Adipose tissue (tissue), 3 donors: ENCODE results near the gene TBC1D25. TPM values are rescaled to one million over a fixed set of nuclear protein-coding genes. Genes with fewer than 3 reads are reported as not detected.

Experiments used
- H3K27ac ChIP-seq: one replicate; pipeline ENCODE4 v1.5.1; 2013; ENCODE audit warnings: low read depth, low read length
- WGBS, 3 donors: extraction: QIAGEN DNeasy Blood & Tissue Kit; methylation state at CpG; one replicate each; pipeline ENCODE4 v1.1.7; 2013; 5-methylcytosine and 5-hydroxymethylcytosine counted together
- polyA plus RNA-seq, 3 donors: library from polyadenylated mRNA; stranded (reverse); fragments of 200-250 nt; gene quantifications; one replicate each; pipeline ENCODE4 v1.2.3, GENCODE V29; 2013
- donor health status: healthy with polysubstance abuse.
- donor health status: Bipolar disorder and iron deficiency.
- donor health status: healthy.

The TBC1D25 gene
- polyA plus RNA-seq: 10 to 100 TPM in 1 of 3 donors, 1 to 10 TPM in 2; 5.5 to 11.7 (median 7.6) TPM

- 0 to 32% (median 1%) methylated on average over 16 to 59 of the region's 59 CpGs for WGBS, 3 donors
- no peak within 1 kb of the TSS for H3K27ac ChIP-seq
Measured at GRCh38 chrX:48539345-48540027, at the start of gene TBC1D25. Gene TBC1D25, plus strand, starts transcription at chrX:48539714. Its CDS starts 84 bp downstream, at chrX:48539798.

- 57 to 87% (median 57%) methylated on average over 2 of the region's 2 CpGs for whole genome bisulfite sequencing, 3 donors
- no peak overlapping the region for H3K27ac ChIP-seq
Measured at GRCh38 chrX:48489892-48490291, 49.6 kb upstream of the TBC1D25 start.

GRCh38 chrX:48490661-48491060 lies 48.9 kb upstream of the TBC1D25 start:
- H3K27ac ChIP-seq: no peak overlapping the region
- WGBS, 3 donors: 77 to 95% (median 87%) methylated on average over 7 to 8 of the region's 8 CpGs

GRCh38 chrX:48491809-48492208 lies 47.7 kb upstream of the TBC1D25 start:
- no peak overlapping the region for H3K27ac ChIP-seq
- 85 to 96% (median 86%) methylated on average over 9 of the region's 9 CpGs for whole genome bisulfite sequencing, 3 donors

GRCh38 chrX:48492293-48492910 lies 47.1 kb upstream of the TBC1D25 start:
- WGBS, 3 donors: 62 to 79% (median 69%) methylated on average over 7 of the region's 7 CpGs
- no peak overlapping the region for H3K27ac ChIP-seq

- 13 to 32% (median 29%) methylated on average over 10 of the region's 10 CpGs for WGBS, 3 donors
Measured at GRCh38 chrX:48493890-48494364, 45.6 kb upstream of the TBC1D25 start.

GRCh38 chrX:48496660-48497059 lies 42.9 kb upstream of the TBC1D25 start:
- 66 to 82% (median 75%) methylated on average over 3 to 4 of the region's 4 CpGs for WGBS, 3 donors
- no peak overlapping the region for H3K27ac ChIP-seq

More at GRCh38 chrX:48493890-48494364, 45.6 kb upstream of the TBC1D25 start:
- no peak overlapping the region for H3K27ac ChIP-seq

- H3K27ac ChIP-seq: no peak overlapping the region
- 63 to 71% (median 68%) methylated on average over 5 of the region's 5 CpGs for WGBS, 3 donors
Measured at GRCh38 chrX:48497871-48498270, 41.6 kb upstream of the TBC1D25 start.

GRCh38 chrX:48498374-48498809 lies 41.1 kb upstream of the TBC1D25 start:
- H3K27ac ChIP-seq: no peak overlapping the region
- 59 to 71% (median 66%) methylated on average over 6 of the region's 6 CpGs for WGBS, 3 donors

GRCh38 chrX:48504261-48504660 lies 35.3 kb upstream of the TBC1D25 start:
- no peak overlapping the region for H3K27ac ChIP-seq
- WGBS, 3 donors: 62 to 86% (median 83%) methylated on average over 7 of the region's 7 CpGs

- H3K27ac ChIP-seq: no peak overlapping the region
- WGBS, 3 donors: 64 to 81% (median 80%) methylated on average over 5 of the region's 5 CpGs
Measured at GRCh38 chrX:48505481-48505880, 34.0 kb upstream of the TBC1D25 start.

- H3K27ac ChIP-seq: no peak overlapping the region
- WGBS, 3 donors: 75 to 93% (median 92%) methylated on average over 5 of the region's 5 CpGs
Measured at GRCh38 chrX:48507246-48507645, 32.3 kb upstream of the TBC1D25 start.

GRCh38 chrX:48508400-48509244 lies 30.9 kb upstream of the TBC1D25 start, which contains the start of gene PORCN:
Gene PORCN, plus strand, starts transcription at chrX:48508992. Its CDS starts 829 bp downstream, at chrX:48509821.
- no peak within 1 kb of the TSS for H3K27ac ChIP-seq
- 0 to 29% (median 1%) methylated on average over 25 to 59 of the region's 65 CpGs for WGBS, 3 donors

GRCh38 chrX:48509245-48509590 lies 30.3 kb upstream of the TBC1D25 start:
- 0 to 40% (median 4%) methylated on average over 4 to 16 of the region's 16 CpGs for WGBS, 3 donors

GRCh38 chrX:48509619-48510018 lies 29.9 kb upstream of the TBC1D25 start:
- H3K27ac ChIP-seq: no peak overlapping the region
- 66 to 68% (median 67%) methylated on average over 10 to 11 of the region's 11 CpGs for WGBS, 3 donors

More at GRCh38 chrX:48509245-48509590, 30.3 kb upstream of the TBC1D25 start:
- H3K27ac ChIP-seq: no peak overlapping the region

GRCh38 chrX:48511560-48511959 lies 28.0 kb upstream of the TBC1D25 start:
- 36 to 76% (median 64%) methylated on average over 2 to 4 of the region's 4 CpGs for WGBS, 3 donors
- H3K27ac ChIP-seq: no peak overlapping the region

- no peak overlapping the region for H3K27ac ChIP-seq
- WGBS, 3 donors: 86 to 95% (median 93%) methylated on average over 15 to 20 of the region's 20 CpGs
Measured at GRCh38 chrX:48512371-48512935, 27.1 kb upstream of the TBC1D25 start.

GRCh38 chrX:48513670-48514069 lies 25.8 kb upstream of the TBC1D25 start:
- WGBS, 3 donors: 78 to 93% (median 79%) methylated on average over 4 of the region's 4 CpGs
- H3K27ac ChIP-seq: no peak overlapping the region
